HK-2 (cell line): ENCODE data around the gene INTS11.

ENCODE experiments used
- DNase-seq: peaks from one replicate; pipeline ENCODE4 v3.0.0-alpha.2; 2018; ENCODE audit not compliant: unreplicated experiment

The INTS11 gene

DNA sequence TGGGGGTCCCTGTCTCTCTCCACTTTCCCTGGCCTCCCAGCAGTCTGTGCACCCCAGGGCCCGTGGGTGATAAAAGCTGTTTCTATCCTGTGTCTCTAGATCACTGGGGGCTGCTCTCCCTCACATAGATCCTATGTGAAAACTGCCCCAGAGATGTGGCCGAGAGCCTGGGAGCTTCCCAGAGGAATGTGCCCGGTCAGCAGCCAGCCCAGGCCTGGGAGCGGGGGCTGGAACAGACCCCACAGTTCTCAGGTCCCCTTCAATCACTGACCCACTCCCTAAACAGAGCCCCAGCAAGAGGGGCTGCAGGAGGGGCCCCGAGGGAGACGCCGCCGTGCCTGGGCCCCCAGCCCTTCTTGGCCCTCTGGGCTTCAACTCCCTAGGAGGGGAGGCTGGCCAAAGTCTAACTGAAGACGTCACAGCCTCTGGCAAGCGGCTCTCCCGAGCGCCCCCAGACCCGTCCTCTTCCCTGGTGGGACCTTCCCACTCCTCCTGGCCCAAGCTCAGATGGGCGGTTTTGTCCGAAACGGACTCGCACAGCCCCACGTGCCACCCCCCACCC, 33.5 kb upstream of the INTS11 start:
- DNase-seq: no peak

- no peak for DNase-seq
Measured at GRCh38 chr1:1356796-1357401, 32.4 kb upstream of the INTS11 start.

DNA sequence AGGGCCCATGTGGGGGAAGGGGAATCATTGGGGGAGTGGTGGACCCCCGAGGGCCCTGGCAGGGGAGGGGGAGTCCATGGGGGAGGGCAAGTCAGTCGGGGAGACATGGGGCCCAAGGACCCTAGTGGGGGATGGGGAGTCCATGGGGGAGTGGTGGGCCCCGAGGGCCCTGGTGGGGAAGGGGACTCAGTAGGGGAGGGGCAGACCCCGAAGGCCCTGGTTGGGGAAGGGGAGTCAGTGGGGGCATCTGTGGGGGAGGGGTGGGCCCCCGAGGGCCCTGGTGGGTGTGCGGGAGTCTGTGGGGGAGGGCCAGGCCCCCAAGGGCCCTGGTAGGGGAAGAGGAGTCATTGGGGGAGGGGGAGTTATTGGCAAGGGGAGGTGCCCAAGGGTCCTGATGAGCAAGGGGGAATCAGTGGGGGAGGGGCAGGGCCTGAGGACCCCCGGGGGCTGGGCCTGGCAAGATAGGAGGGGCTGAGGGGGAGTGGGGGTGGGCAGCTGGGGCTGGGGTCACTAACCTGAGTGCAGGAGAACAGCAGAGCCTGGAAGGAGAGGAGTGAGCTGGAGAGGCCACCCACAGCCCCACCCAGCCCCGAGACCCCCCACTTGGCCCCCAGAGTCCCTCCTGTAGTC, 31.8 kb upstream of the INTS11 start:
- DNase-seq: no peak

- DNase-seq: no peak
Measured at GRCh38 chr1:1355416-1355815, 31.0 kb upstream of the INTS11 start.

GRCh38 chr1:1354271-1355247, 30.1 kb upstream of the INTS11 start:
- no peak for DNase-seq

GRCh38 chr1:1353389-1354151, 29.1 kb upstream of the INTS11 start:
- no peak for DNase-seq

- DNase-seq: no peak
Measured at GRCh38 chr1:1352786-1353388, 28.4 kb upstream of the INTS11 start.

GRCh38 chr1:1351511-1352427, 27.3 kb upstream of the INTS11 start:
- DNase-seq: no peak

GRCh38 chr1:1349256-1350012, 25.0 kb upstream of the INTS11 start, which contains the start of gene DVL1:
Gene DVL1, minus strand, starts transcription at chr1:1349418. Its CDS starts 353 bp downstream, at chr1:1349065.
- DNase-seq: peak; percentile 65

DNA sequence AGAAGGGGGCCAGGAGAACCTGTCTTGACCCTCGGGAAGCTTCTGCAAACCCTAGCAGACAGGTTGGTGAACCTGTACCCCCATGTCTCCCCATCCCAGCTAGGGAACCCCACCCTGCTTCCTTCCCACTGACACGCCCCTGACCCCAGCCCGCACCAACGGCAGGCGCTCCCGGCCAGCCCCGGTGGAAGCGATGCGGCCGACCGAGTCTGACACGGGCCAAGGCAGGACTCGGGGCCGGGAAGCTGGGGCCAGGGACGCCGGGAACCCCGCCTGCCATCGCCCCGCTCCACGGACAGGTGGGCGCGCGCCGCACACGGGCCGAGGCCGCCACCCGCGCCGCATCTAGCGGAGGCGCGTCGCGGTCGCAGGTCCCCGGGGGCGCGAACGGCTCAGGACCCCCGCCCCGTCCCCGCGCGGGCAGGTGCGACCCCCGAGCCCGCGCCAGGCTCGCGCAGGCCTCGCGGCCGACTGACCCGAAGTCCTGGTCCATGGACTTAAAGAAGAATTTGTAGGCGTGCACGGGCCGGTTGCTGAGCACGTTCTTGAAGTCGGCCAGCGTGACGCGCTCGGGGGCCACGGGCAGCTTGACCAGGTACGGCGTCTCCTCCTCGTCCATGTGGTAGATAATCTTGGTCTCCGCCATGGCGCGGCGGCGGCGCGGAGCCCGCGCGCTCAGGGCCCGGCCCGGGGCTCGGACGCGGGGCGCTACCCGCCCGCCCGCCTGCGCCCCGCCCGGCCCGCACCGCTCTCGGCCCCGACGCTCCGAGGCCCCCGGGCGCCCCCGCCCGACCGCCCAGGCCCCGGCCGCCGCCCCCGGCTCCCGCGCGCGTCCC, 24.2 kb upstream of the INTS11 start:
- DNase-seq: peak; percentile 49

GRCh38 chr1:1347663-1348419, 23.4 kb upstream of the INTS11 start:
- peak; percentile 63 for DNase-seq

DNA sequence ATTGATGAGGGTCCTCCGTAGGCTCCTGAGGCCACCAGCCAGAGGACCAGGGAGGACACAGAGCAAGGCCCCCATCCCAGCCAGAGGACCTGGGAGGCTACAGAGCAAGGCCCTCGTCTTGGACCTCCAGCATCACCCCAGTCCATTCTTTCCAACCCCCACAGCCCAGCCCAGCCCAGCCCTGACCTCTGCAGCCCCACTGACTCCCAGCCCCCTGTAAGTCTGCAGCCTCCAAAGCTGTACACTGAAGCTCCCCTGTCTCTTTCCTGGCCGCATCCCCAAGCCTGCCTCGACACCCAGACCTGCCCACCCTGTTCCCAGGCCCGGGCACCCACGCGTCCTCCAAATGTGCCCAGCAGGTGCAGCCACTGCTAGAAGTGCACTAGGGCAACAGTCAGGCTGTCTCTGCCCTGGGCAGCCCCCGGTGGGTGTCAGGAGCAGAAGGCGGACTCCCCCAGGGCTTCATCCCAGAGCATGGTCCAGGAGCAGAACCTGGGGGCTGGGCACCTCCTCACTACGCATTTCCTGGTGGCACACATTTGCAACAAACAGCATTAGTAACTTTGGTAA, 22.7 kb upstream of the INTS11 start:
- no peak for DNase-seq

DNA sequence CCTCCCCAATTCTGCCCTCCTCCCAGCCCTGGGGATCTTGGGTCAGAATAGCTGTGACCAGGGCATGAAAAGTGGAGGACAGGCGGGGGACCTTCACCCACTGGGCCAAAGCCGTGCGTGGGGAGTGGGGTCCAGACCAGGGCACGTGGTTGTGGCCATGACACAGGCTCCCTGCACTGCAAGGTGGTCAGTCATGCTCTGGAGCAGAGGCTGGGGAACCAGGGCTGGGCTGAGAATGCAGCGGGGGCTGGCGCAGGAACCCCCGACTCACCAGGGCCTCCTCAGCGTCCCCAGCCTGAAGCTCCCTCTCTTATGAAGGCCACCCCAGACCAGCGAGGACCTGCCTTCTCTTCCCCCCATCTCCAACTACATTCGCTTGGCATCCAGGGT, 22.0 kb upstream of the INTS11 start:
- DNase-seq: no peak

GRCh38 chr1:1345860-1346500, 21.5 kb upstream of the INTS11 start:
- no peak for DNase-seq

GRCh38 chr1:1345384-1345783, 20.9 kb upstream of the INTS11 start:
- no peak for DNase-seq

DNA sequence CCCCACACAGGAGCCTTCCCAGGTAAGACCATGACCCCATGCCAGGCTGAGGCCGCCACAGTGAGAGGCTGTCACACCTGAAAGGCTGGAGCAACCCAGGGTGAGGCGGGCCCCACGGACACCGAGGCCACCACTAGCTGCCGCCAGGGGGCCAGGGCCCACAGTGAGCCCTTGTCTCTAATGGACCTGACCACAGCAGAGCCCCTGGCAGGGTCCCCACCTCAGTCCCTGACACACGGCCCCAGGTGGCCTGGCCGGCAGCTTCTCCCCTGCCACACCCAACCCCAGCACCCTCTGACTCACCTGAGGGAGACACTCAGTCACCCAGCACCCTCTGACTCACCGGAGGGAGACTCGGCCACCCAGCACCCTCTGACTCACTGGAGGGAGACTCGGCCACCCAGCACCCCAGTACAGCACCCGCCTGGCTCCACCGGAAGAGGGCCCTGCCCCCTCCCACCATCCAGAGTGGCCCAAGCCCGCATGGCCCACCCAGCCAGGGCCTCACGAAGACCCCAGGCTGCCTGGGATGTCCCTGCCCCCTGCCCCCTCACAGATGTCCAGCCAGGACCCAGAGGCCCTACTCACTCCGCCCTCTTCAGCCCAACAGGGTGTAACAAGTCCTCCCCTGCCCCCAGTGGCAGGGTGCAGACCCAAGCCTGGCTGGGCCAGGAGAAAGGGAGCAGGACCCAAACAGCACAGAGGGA, 20.3 kb upstream of the INTS11 start:
- DNase-seq: peak; percentile 86
